HG02840 (cell line): ENCODE data around the gene CWC27.

Source experiments
- ATAC-seq: cut with Tn5 transposase; IDR thresholded peaks from one replicate; pipeline ENCODE4 v1.9.1; 2021; ENCODE audit warnings: mild to moderate bottlenecking, moderate library complexity, moderate number of reproducible peaks; ENCODE audit not compliant: unreplicated experiment, low FRiP score

CWC27 gene

DNA sequence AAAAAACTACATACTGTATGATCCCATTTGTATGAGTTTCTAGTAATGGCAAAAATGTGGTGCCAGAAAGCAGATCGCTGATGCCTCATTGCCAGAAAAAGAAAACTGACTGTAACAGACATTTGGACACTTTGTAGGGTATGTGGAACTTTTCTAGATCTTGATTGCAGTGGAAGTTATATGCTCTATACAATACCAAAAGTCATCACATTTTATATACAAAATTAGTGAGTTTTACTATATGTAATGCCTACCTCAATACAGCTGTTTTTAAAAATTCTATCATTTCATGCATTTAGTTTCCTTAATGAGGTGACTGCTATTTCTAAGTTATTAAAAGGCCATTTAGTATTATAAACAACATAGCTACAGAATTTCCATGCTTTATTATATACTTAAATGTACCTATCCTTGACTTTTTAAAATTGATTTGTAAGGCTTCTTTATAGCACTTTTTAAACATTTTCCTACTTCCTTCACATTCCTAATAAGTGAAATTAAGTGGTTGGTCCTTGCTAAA is 199.9 kb downstream of the CWC27 start:
- ATAC-seq = no peak

DNA sequence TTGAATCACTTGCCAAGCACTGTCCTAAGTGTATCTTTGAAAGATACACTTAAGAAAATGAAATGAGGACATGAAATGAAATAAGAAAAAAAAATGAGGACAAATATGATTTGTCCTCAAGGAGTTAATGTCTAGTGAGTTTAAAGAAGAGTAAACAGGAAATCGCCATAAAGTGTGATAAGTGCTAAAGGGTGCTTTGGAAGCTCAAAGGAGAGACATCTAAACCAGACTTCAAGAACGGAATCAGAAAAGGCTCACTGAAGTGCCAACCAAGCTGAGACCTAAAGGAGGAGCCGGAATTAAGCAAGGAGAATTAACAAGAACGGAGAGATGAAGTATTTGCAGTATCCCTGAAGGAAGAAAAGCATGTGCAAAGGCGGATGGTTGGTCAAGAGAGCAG is 200.8 kb downstream of the CWC27 start:
- no peak for ATAC-seq

DNA sequence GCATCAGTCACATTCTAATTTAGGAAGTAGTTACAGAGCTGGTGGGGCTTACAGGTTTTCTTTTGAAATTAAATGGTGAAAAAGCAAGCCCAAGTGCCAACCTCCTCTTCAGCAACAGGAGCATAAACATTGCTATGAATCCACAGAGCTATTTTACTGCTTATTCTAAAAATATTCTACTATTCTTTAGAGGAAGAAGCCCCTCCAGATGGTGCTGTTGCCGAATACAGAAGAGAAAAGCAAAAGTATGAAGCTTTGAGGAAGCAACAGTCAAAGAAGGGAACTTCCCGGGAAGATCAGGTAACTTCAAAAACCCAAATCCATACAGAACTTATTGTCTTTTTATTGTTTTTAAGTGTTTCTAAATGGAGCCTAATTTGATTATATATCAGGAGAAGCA is 202.8 kb downstream of the CWC27 start:
- no peak for ATAC-seq

DNA sequence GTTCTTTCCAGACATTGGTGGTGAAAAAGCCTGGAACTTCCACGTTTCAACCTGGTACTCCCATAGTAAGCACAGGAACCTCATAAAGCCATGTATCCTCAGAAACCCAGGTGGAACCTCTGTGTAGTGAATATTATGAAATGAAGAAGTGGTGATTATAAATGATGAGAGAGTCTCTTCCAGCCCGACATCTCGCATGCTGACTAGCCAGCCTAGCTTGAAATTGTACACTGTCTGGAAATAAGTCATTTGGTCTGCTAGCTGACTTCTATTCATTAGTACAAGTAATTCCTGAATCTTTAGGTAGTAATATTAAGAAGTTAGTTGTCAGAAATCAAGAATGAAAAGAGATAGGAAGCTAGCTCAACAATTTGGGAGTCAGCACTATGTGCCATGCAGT is 203.3 kb downstream of the CWC27 start:
- no peak for ATAC-seq

- ATAC-seq = no peak
Observed at GRCh38 chr5:64972591-64972990, 203.9 kb downstream of the CWC27 start.

- ATAC-seq = no peak
Observed at GRCh38 chr5:64973215-64973614, 204.5 kb downstream of the CWC27 start.

DNA sequence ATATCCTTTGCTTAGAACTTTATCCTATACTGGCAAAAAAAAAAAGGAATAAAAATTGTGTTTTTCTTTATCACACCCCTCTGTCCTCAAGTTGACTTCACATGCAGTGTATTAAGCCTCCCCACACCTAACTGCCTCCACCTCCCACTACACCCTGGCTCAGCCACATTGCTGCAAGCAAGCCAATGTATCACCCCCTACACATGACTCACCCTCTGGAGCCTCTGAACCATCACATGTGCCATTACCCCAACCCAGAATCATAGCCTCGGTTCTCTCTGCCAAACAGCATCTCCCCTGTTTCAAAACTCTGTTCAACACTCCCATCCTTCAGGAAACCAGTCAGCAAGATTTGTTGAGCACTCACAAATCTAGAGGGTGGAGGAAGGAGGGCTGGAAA is 209.0 kb downstream of the CWC27 start:
- ATAC-seq = no peak

- ATAC-seq = no peak
Observed at GRCh38 chr5:64978546-64978945, 209.8 kb downstream of the CWC27 start.

DNA sequence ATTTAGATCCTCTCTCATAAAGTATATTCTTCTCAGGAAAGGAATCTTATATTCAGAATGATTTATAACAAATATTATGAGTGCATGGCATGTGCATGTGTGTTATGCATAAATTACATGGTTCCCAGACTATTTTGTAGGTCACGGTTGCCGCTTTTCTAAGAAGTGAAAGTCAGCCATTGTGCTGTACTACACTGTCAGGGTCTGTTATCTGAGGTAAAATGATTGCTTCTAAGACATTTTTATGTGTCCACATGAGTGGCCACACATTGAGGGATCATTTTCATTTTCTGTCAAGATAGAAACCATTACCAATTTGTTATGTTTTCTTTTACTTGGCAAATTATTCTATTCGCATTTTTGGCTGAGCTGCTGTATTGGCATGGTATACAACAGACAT is 210.8 kb downstream of the CWC27 start:
- ATAC-seq = no peak

- ATAC-seq = no peak
Observed at GRCh38 chr5:64980176-64980575, 211.4 kb downstream of the CWC27 start.

- ATAC-seq = no peak
Observed at GRCh38 chr5:64987768-64988167, 219.0 kb downstream of the CWC27 start.

GRCh38 chr5:65009207-65009606 is 240.5 kb downstream of the CWC27 start:
- ATAC-seq = no peak

GRCh38 chr5:65010841-65011240 is 242.1 kb downstream of the CWC27 start:
- no peak for ATAC-seq

DNA sequence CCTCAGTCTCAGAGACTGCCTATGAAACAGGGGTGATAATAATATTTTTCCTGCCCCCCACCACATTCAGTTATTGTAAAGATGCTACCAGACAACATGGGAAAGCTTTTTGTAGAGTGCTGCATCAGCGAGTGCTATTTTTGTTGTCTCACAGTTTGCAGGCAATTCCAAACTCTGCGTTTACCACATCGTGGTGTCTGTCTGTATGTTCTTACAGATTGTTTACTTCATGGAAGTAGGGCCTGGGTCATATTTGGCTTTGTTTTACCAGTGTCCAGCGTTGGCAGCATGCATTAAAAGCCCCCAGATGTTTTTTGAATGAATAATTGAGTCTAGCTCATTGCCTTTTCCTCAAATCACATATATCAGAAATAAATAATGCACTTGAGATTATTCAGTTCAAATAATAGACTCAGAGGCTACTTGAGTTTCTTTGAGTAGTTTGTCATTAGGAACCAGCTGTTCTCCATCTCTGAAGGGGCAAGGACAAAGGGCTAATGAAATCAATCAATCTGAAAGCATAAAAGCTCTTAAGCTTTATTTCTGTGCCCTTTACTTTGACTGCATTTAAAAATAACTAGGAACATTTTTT is 243.7 kb downstream of the CWC27 start:
- ATAC-seq = no peak

GRCh38 chr5:65013166-65013565 is 244.4 kb downstream of the CWC27 start:
- no peak for ATAC-seq

DNA sequence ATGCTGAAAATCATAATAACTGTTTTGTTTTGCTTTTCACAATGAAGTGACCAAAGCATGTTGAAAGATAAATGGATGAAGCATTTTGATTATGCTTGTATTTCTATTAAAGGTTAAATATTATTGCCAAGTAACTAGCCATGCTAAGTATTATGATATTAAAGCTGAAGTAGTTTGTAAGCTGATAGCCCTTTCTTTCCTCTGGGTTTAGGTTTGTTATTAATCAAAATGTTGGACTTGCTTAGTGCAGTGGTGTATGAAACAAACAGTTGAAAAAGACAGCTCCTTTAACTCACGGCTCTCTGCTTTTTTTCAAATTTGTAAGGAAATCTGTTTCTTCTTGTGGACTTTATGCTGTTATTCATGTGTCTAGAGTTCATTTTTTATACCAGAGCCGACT is 246.0 kb downstream of the CWC27 start:
- no peak for ATAC-seq

- no peak for ATAC-seq
Observed at GRCh38 chr5:65015767-65016166, 247.0 kb downstream of the CWC27 start.

DNA sequence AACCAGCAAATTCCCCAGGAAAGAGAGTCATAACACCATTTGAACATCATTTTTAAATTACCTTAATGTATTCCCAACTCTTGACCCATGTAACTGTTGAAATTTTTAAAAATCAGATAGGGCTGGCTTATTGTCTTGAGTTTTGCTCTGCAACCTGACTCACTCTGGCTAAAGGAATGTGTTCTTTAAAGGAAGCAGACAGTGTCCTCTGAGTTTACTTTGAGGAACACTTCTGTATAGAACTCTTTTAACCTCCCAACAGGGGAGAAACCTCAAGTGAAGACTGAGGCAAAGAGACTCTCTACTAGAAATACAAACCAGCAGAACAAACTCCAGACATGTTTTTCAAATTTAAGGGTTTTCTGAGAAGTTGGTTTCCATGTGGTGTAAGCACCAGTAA is 248.9 kb downstream of the CWC27 start:
- no peak for ATAC-seq

DNA sequence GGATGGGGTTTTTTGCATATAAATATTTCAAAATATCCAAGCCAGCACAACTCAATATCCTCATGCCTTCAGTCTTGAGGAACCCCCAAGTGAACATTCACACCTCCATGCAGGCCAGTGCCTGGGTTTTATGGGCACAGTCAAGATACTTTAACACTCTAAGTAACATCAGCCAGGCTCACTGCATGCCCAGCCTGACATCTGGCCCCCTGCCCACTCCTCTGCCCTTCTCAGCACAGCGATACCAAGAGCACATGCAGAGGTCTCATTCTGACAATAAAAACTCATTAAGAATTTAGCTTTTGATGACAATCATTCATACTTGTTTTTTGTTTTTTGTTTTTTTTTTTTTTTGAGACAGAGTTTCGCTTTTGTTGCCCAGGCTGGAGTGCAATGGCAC is 250.0 kb downstream of the CWC27 start:
- ATAC-seq = no peak

- ATAC-seq = no peak
Observed at GRCh38 chr5:65020492-65020891, 251.8 kb downstream of the CWC27 start.

DNA sequence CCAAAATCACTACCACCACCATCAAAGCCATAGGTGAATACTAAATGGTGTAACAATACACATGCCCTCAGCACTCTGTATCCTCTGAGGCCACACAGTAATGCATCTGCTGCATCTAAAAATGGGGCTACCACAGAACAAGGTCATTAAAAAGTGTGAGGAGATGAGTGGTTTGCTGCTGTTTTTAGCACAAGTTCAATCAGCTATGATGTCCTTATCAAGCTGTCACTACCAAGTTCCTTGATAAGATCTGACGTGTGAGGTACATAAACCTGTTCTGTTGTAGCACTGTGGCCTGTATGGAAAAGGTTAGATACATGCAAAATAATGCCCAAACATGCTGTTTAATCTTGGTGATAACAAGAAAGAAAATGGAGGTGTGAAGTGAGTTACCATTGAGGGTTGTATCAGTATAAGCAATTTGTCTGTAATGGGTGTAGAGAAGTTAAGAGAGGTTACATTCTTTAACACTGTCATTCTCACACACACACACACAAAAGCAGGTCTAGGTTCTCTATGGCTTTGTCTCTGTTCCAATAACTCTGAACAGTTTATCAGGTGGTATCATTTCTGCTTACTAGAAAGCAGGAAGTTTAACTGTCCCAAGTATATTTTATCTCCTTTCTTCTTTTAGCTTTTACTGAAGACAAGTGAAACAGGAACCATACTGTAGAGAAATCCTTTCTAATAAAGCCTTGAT is 252.9 kb downstream of the CWC27 start:
- ATAC-seq = no peak

DNA sequence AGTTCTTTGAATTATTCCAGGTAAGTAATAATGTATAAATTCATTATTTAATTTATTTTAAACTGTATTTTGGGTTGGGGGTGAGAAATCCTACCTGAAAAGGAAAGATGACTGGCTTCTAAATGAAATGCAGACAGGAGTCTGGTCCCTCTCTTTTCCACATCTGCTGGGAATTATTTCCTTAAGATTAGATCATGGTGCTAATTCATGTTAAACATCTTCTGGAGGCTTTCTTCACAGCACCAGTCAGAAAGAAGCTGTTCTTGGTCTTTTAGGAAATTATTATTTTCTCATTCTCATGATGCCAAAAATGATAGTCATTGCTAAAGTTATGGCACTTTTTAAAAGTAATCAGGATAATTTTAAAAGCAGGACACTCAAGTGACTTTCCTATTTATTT is 254.2 kb downstream of the CWC27 start:
- no peak for ATAC-seq
